ENCODE data around the gene WWC1. TPM values are rescaled to one million over a fixed set of nuclear protein-coding genes. Genes with fewer than 3 reads are reported as not detected.

Gene WWC1
- total and polyA plus RNA-seq, 9 of the 15 experiments (the other 6 are each of a cell fraction or from before 2014, with no cell fraction given): under 0.01 to 0.54 (median 0.42) TPM; not detected in 6

DNA sequence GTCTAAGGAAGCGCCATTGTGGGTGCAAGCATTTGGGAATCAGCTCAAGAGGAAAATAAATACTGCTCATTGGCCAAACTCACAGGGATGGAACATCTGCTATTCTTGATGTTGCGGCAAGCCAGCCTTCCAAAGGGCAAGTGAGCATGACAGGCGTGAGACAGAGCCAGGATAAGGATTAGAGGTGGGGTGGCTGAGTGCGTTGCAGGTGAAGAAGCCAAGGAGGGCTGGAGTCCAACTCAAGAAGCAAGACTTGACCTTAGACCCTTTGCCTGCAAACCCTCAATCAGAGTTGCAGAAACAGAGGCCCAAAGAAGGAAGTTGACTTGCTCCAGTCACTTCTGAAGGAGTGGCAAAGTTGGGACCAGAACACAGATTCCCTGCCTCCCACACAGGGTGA is 79.4 kb downstream of the WWC1 start:
- in situ Hi-C loops (cut with MboI): no loop called here

GRCh38 chr5:168372356-168372946 is 81.0 kb downstream of the WWC1 start:
- ATAC-seq: no peak
- WGBS (ENCODE audit: insufficient coverage, low coverage, missing lambda C conversion rate): 0% methylated on average over 2 of the region's 2 CpGs
- CTCF ChIA-PET (ENCODE audit: low intra/inter-chr PET ratio): no interaction called here

More for the DNA sequence above, 79.4 kb downstream of the WWC1 start:
- H3K4me2 ChIP-seq (ENCODE audit: insufficient read depth, low read length): no peak overlapping the region
- no peak overlapping the region for H3K9ac ChIP-seq (ENCODE audit: insufficient read depth in 1 of 2, low read depth in 2 of 2, low read length in 2 of 2)
- H3K9me3 ChIP-seq (replicated peaks; ENCODE audit: control insufficient read depth, insufficient read depth, low read depth, low read length): no peaks in the 10 kb centered on the region
- no TSS peak for BruUV-seq (replicated peaks)
- no peak overlapping the region for H3K4me3 ChIP-seq
- H3K36me3 ChIP-seq (ENCODE audit: control insufficient read depth, insufficient read depth, low read length): no peaks in the 10 kb centered on the region
- intact Hi-C loops (cut with micrococcal nuclease): no loop called here
- DNase-seq (ENCODE audit: extremely low read depth in 1 of 4, low spot score in 3 of 4): no peak
- H3K9me1 ChIP-seq (ENCODE audit: control insufficient read depth, insufficient read depth, low read length): no peaks in the 10 kb centered on the region
- TF ChIP-seq STAG1 (CRISPR knock-in tag; IDR thresholded peaks at IDR 0.05; ENCODE audit: borderline replicate concordance) (no peak), SRF (CRISPR knock-in tag; IDR thresholded peaks at IDR 0.05) (no peak)
- H2AFZ ChIP-seq (ENCODE audit: low read depth, low read length): no peak overlapping the region
- H3K79me2 ChIP-seq (ENCODE audit: control insufficient read depth, insufficient read depth, low read length): no peaks in the 10 kb centered on the region
- FAIRE-seq: no peak
- 0% methylated on average over 4 of the region's 4 CpGs for WGBS (ENCODE audit: insufficient coverage, low coverage, missing lambda C conversion rate)
- no peaks in the 10 kb centered on the region for H3K4me1 ChIP-seq (replicated peaks in 1 of 2; ENCODE audit: control insufficient read depth in 2 of 2, insufficient read depth in 2 of 2, low read length in 2 of 2)
- no peak overlapping the region for H3K27ac ChIP-seq (ENCODE audit: extremely low read depth, low read depth, low read length)
- no peak for ATAC-seq
- H4K20me1 ChIP-seq (replicated peaks; ENCODE audit: control insufficient read depth, insufficient read depth, low read length): no peaks in the 10 kb centered on the region
- ChIA-PET POLR2A (no interaction called here), CTCF (ENCODE audit: low intra/inter-chr PET ratio) (no interaction called here)
- peaks cover 5 to 15% of the 10 kb centered on the region in 2 experiments; a peak in 3 of 5 replicates for H3K27me3 ChIP-seq (ENCODE audit: control insufficient read depth in 2 of 2, insufficient read depth in 2 of 2, low read length in 2 of 2)

More at GRCh38 chr5:168372356-168372946, 81.0 kb downstream of the WWC1 start:
- Histone ChIP-seq H3K27me3 (ENCODE audit: control insufficient read depth in 2 of 2, insufficient read depth in 2 of 2, low read length in 2 of 2) (peaks cover 3 to 10% of the 10 kb centered on the region in 2 experiments; a peak in 2 of 5 replicates), H3K9me1 (ENCODE audit: control insufficient read depth, insufficient read depth, low read length) (no peaks in the 10 kb centered on the region), H3K4me1 (replicated peaks in 1 of 2; ENCODE audit: control insufficient read depth in 2 of 2, insufficient read depth in 2 of 2, low read length in 2 of 2) (no peaks in the 10 kb centered on the region), H2AFZ (ENCODE audit: low read depth, low read length) (no peak overlapping the region), H3K9me3 (replicated peaks; ENCODE audit: control insufficient read depth, insufficient read depth, low read depth, low read length) (no peaks in the 10 kb centered on the region), H3K27ac (ENCODE audit: extremely low read depth, low read depth, low read length) (no peak overlapping the region), H3K4me2 (ENCODE audit: insufficient read depth, low read length) (no peak overlapping the region), H3K79me2 (ENCODE audit: control insufficient read depth, insufficient read depth, low read length) (no peaks in the 10 kb centered on the region), H3K36me3 (ENCODE audit: control insufficient read depth, insufficient read depth, low read length) (no peaks in the 10 kb centered on the region), H3K4me3 (no peak overlapping the region), H4K20me1 (replicated peaks; ENCODE audit: control insufficient read depth, insufficient read depth, low read length) (no peaks in the 10 kb centered on the region), H3K9ac (ENCODE audit: insufficient read depth in 1 of 2, low read depth in 2 of 2, low read length in 2 of 2) (no peak overlapping the region)
- in situ Hi-C loops (cut with MboI): no loop called here
- BruUV-seq (replicated peaks): no TSS peak
- FAIRE-seq: no peak
- TF ChIP-seq THRA (IDR thresholded peaks at IDR 0.05): no peak
- TF ChIP-seq, protein P1, sequence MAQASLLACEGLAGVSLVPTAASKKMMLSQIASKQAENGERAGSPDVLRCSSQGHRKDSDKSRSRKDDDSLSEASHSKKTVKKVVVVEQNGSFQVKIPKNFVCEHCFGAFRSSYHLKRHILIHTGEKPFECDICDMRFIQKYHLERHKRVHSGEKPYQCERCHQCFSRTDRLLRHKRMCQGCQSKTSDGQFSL (CRISPR knock-in tag; IDR thresholded peaks at IDR 0.05): no peak
- TF ChIP-seq, protein P1 (tag; IDR thresholded peaks at IDR 0.05): no peak
- no peak for TF ChIP-seq FOXK2 (conservative IDR thresholded peaks at IDR 0.05 in 1 of 2, IDR thresholded peaks at IDR 0.05 in 1 of 2; ENCODE audit: low read depth in 2 of 2)
- TF ChIP-seq SOX6 (IDR thresholded peaks at IDR 0.05): no peak
- no peak for TF ChIP-seq MECOM (CRISPR knock-in tag; IDR thresholded peaks at IDR 0.05)
- TF ChIP-seq, protein P2, sequence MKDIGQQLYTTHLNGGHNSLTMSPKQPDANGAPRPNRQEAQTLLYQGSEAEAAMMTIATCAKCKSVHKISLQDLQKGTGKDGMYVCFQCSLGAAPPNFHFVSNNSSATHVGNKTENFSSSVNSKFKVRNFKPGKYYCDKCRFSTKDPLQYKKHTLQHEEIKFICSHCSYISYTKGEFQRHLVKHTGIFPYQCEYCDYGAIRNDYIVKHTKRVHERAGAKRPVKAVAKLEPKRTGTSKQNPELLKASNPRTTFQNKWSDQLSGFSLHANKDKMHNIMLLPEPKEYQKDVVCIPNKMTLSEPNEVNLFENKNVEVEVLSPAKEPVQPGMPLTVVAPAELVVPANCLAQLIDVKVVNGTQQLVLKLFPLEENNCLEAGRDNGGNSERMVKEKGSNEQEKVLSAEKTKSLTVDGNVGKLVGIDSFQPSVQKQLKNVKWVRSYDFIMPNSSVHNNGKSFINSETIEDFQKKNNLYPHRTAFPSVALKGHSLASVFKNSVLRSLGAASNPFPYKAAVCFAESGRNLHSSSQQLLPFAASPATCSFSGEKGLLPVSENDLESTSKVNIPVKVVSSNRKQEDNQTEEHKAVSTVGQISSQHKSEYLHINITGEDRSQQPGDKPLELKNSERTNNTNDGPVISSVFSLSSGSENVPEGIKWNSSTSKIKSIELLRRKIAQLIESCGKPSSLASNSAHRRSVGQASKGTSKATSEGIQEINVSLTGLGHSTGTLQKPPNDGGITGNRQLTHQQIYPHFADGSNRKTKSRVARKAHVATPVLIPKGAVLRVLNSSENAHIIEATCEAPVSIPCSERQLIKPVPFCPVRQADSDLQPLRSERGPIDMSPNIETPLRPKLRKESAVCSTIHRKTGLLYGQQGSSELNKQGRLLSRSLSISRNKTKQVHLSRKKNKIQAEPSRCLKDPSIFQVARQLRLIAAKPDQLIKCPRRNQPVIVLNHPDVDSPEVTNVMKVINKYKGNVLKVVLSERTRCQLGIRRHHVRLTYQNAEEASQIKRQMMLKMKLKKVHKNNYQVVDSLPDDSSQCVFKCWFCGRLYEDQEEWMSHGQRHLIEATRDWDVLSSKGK (CRISPR knock-in tag; IDR thresholded peaks at IDR 0.05): no peak
- TF ChIP-seq LEF1 (IDR thresholded peaks at IDR 0.05): no peak
- TF ChIP-seq NFXL1 (CRISPR knock-in tag; IDR thresholded peaks at IDR 0.05): no peak
- intact Hi-C loops (cut with micrococcal nuclease): no loop called here
- POLR2A ChIA-PET: no interaction called here
- DNase-seq (ENCODE audit: extremely low read depth in 1 of 4, low spot score in 3 of 4): no peak

All from K562 (cell line).